HG02642 (cell line): Measurements from ENCODE around the gene CGB1.
"Not testable (repeated sequence)": the region's sequence is repeated elsewhere in the genome, so short reads cannot be mapped to it uniquely, and the experiment has no call there.

Source experiments
- ATAC-seq: cut with Tn5 transposase; IDR thresholded peaks from one replicate; pipeline ENCODE4 v1.9.1; 2021; ENCODE audit warnings: mild to moderate bottlenecking; ENCODE audit not compliant: unreplicated experiment, poor library complexity

CGB1 gene

GRCh38 chr19:49025088-49025487 lies 11.6 kb downstream of the CGB1 start:
- not testable (repeated sequence) for ATAC-seq

- not testable (repeated sequence) for ATAC-seq
These were observed 12.5 kb downstream of the CGB1 start, which contains the start of gene CGB3 for GRCh38 chr19:49024233-49024632. CGB3 (minus strand) TSS chr19:49024333; CDS start chr19:49023971, 362 bp downstream.

- no peak for ATAC-seq
These were observed 14.6 kb downstream of the CGB1 start for GRCh38 chr19:49022116-49022515.

- no peak for ATAC-seq
These were observed 15.5 kb downstream of the CGB1 start for GRCh38 chr19:49020931-49021895.

- no peak for ATAC-seq
These were observed 16.4 kb downstream of the CGB1 start for GRCh38 chr19:49020342-49020741.

- ATAC-seq = no peak
These were observed 17.3 kb downstream of the CGB1 start for GRCh38 chr19:49019242-49019932.

- ATAC-seq = not testable (repeated sequence)
These were observed 18.1 kb downstream of the CGB1 start for GRCh38 chr19:49018388-49019241.

GRCh38 chr19:49017666-49018351 lies 18.9 kb downstream of the CGB1 start:
- ATAC-seq = no peak

GRCh38 chr19:49017041-49017665 lies 19.5 kb downstream of the CGB1 start, which contains the start of gene LHB:
LHB (minus strand) TSS chr19:49017091; CDS start chr19:49017081, 10 bp downstream.
- ATAC-seq = no peak

- ATAC-seq = no peak
These were observed 20.4 kb downstream of the CGB1 start for GRCh38 chr19:49016067-49016839.

GRCh38 chr19:49014870-49015255 lies 21.8 kb downstream of the CGB1 start:
- ATAC-seq = no peak

GRCh38 chr19:49014123-49014869 lies 22.4 kb downstream of the CGB1 start:
- no peak for ATAC-seq

GRCh38 chr19:49011194-49011593 lies 25.5 kb downstream of the CGB1 start:
- no peak for ATAC-seq

- no peak for ATAC-seq
These were observed 26.2 kb downstream of the CGB1 start for GRCh38 chr19:49010453-49010852.

- ATAC-seq = no peak
These were observed 26.9 kb downstream of the CGB1 start for GRCh38 chr19:49009828-49010227.

GRCh38 chr19:49006905-49007304 lies 29.8 kb downstream of the CGB1 start:
- ATAC-seq = no peak

- ATAC-seq = no peak
These were observed 31.6 kb downstream of the CGB1 start for GRCh38 chr19:49004964-49005614.
